ENCODE measurements around the gene COG2. TPM values are rescaled to one million over a fixed set of nuclear protein-coding genes. Genes with fewer than 3 reads are reported as not detected.
"Not testable (repeated sequence)": the region's sequence is repeated elsewhere in the genome, so short reads cannot be mapped to it uniquely, and the experiment has no call there.

COG2 gene
- total RNA-seq, 1 donor from 2014 or later = 20.4 TPM

- no peak for DNase-seq (ENCODE audit: low spot score)
These were observed 18.1 kb upstream of the COG2 start for GRCh38 chr1:230624097-230624713.

- no peak for DNase-seq (ENCODE audit: low spot score)
These were observed 16.0 kb upstream of the COG2 start for GRCh38 chr1:230626232-230626631.

- no peak for DNase-seq (ENCODE audit: low spot score)
These were observed 14.5 kb upstream of the COG2 start for GRCh38 chr1:230627767-230628166.

- DNase-seq (ENCODE audit: low spot score) = no peak
These were observed 12.8 kb upstream of the COG2 start for GRCh38 chr1:230629511-230629910.

- no peak for DNase-seq (ENCODE audit: low spot score)
These were observed 10.8 kb upstream of the COG2 start for GRCh38 chr1:230631477-230631876.

GRCh38 chr1:230632273-230632873 lies 9.9 kb upstream of the COG2 start:
- DNase-seq (ENCODE audit: low spot score) = no peak

- DNase-seq (ENCODE audit: low spot score) = no peak
These were observed 8.8 kb upstream of the COG2 start for GRCh38 chr1:230633469-230633868.

GRCh38 chr1:230634384-230634783 lies 7.9 kb upstream of the COG2 start:
- DNase-seq (ENCODE audit: low spot score) = no peak

GRCh38 chr1:230636575-230637148 lies 5.6 kb upstream of the COG2 start:
- no peak for DNase-seq (ENCODE audit: low spot score)

- DNase-seq (ENCODE audit: low spot score) = no peak
These were observed 2.5 kb upstream of the COG2 start for GRCh38 chr1:230639714-230640209.

GRCh38 chr1:230641346-230641745 lies 935 bp upstream of the COG2 start:
- no peak for DNase-seq (ENCODE audit: low spot score)

- DNase-seq (ENCODE audit: low spot score) = no peak
These were observed 400 bp upstream of the COG2 start for GRCh38 chr1:230641900-230642262.

- no peak for DNase-seq (ENCODE audit: low spot score)
These were observed 1.6 kb downstream of the COG2 start for GRCh38 chr1:230643908-230644307.

- DNase-seq (ENCODE audit: low spot score) = no peak
These were observed 4.5 kb downstream of the COG2 start for GRCh38 chr1:230646710-230647302.

- DNase-seq (ENCODE audit: low spot score) = no peak
These were observed 5.0 kb downstream of the COG2 start for GRCh38 chr1:230647321-230647720.

- DNase-seq (ENCODE audit: low spot score) = no peak
These were observed 5.8 kb downstream of the COG2 start for GRCh38 chr1:230648114-230648513.

- no peak for DNase-seq (ENCODE audit: low spot score)
These were observed 8.0 kb downstream of the COG2 start for GRCh38 chr1:230650300-230650699.

GRCh38 chr1:230651235-230651634 lies 9.0 kb downstream of the COG2 start:
- no peak for DNase-seq (ENCODE audit: low spot score)

- not testable (repeated sequence) for DNase-seq (ENCODE audit: low spot score)
These were observed 14.4 kb downstream of the COG2 start for GRCh38 chr1:230656719-230657118.

GRCh38 chr1:230658103-230658502 lies 15.8 kb downstream of the COG2 start:
- not testable (repeated sequence) for DNase-seq (ENCODE audit: low spot score)

GRCh38 chr1:230658691-230659090 lies 16.4 kb downstream of the COG2 start:
- no peak for DNase-seq (ENCODE audit: low spot score)

GRCh38 chr1:230661976-230662375 lies 19.7 kb downstream of the COG2 start:
- DNase-seq (ENCODE audit: low spot score) = no peak

Data from mesenteric fat pad (tissue), 1 donor.